A549 (cell line): ENCODE data around the gene ABO.

Experiments
- CTCF ChIP-seq: fragments of >200 bp; sonication (Bioruptor Twin); formaldehyde crosslinking; IDR thresholded peaks from 3 replicates; pipeline ENCODE4 v1.5.1; 2016
- EP300 ChIP-seq, 2 experiments: fragments of >200 bp; sonication (Bioruptor Twin); formaldehyde crosslinking; IDR thresholded peaks; 2 replicates in 1 of 2; 3 replicates in 1 of 2; pipeline ENCODE4 v1.6.1; 2016 to 2017
- FOXS1 ChIP-seq: fragments of 250-450 bp; sonication (Bioruptor Pico); IDR thresholded peaks from 2 replicates; pipeline ENCODE4 v1.5.0; 2020; ENCODE audit warnings: mild to moderate bottlenecking, moderate library complexity
- RAD21 ChIP-seq, 2 experiments: fragments of >200 bp in 1 of 2; sonication (Bioruptor Twin) in 1 of 2; formaldehyde crosslinking in 1 of 2; IDR thresholded peaks in 1 of 2; conservative IDR thresholded peaks in 1 of 2; 2 replicates in 1 of 2; 3 replicates in 1 of 2; pipeline ENCODE4 v1.6.1; 2012 to 2018; ENCODE audit warnings: inconsistent platforms in 1 of 2
- TP53 ChIP-seq: fragments of 250-450 bp; sonication (Bioruptor Pico); IDR thresholded peaks from 2 replicates; pipeline ENCODE4 v1.5.0; 2021; ENCODE audit warnings: mild to moderate bottlenecking, moderate library complexity

DNA sequence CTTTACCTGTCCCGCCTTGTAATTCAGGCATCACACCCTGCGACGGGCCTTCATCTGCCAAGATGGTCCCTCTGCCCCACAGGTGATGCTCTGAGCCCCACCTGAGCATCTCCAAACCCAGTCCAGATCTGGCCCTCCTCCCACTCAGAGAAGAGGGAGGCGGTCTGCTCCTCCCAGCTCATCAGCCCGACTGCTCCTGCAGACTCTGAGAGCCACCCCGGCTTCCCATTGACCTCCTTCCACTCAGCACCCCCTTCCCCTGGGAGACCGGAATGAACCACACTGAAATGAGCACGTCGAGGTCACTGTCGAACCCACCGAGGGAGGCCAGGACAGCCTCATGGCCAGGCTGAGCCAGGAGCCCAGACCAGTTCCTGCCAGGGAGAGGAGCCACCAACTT is 12.8 kb downstream of the ABO start:
- no peak for TF ChIP-seq CTCF
- no peak for TF ChIP-seq TP53 (CRISPR knock-in tag)
- TF ChIP-seq EP300 (IDR thresholded peaks at IDR 0.05), result no peak
- TF ChIP-seq RAD21 (conservative IDR thresholded peaks at IDR 0.05 in 1 of 2, IDR thresholded peaks at IDR 0.05 in 1 of 2), result no peak
- TF ChIP-seq FOXS1 (CRISPR knock-in tag), result no peak
